Measurements from ENCODE around the gene HIF1AN.

HIF1AN gene

DNA sequence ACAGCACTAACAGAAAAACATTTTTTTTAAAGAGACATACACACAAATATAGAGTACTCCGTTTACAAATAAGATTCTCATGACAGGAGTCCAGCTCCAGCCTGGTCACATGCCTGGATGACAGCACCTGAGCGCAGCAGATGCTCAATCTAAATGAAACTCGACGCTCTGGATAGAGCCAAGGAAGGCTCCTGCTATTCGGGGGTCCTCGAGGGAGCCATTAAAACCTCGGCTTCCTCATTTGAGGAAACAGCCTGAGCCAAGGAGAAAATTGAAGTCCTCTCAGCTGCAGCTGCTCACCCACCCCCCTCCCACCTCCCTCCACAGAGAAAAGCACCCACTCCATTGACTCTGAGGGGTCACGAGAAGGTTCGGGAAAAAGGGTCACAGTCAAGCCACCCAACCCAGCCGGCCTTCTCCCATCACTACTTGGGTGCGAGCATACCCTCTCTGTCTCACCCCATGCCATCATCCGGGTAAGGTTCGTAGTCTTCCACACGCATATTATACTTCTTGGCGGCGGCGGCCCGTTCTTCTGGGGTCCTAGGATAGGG lies 6.7 kb upstream of the HIF1AN start:
- peak overlapping the region; percentile 88 for H3K4me3 Mint-ChIP-seq
- no peaks in the 10 kb centered on the region for H3K9me3 Mint-ChIP-seq
- peak overlapping the region; percentile 93 for H3K27ac Mint-ChIP-seq
- DNase-seq (ENCODE audit: low spot score) = no peak
- H3K27me3 Mint-ChIP-seq (ENCODE audit: low read depth) = no peaks in the 10 kb centered on the region
- peaks cover 30% of the 10 kb centered on the region for H3K4me1 Mint-ChIP-seq (ENCODE audit: low read depth)
- H3K36me3 Mint-ChIP-seq (ENCODE audit: low read depth) = peaks cover 38% of the 10 kb centered on the region

- H3K36me3 Mint-ChIP-seq (ENCODE audit: low read depth) = peaks cover 34% of the 10 kb centered on the region
- no peaks in the 10 kb centered on the region for H3K27me3 Mint-ChIP-seq (ENCODE audit: low read depth)
- peak within 1 kb of the TSS; percentile 88 for H3K4me3 Mint-ChIP-seq
- H3K9me3 Mint-ChIP-seq = no peaks in the 10 kb centered on the region
- peaks cover 28% of the 10 kb centered on the region for H3K4me1 Mint-ChIP-seq (ENCODE audit: low read depth)
- peak; percentile 85 for DNase-seq (ENCODE audit: low spot score)
- H3K27ac Mint-ChIP-seq = peak within 1 kb of the TSS; percentile 93
These were observed 6.1 kb upstream of the HIF1AN start, which contains the start of gene NDUFB8 for GRCh38 chr10:100529475-100530298. TSS of gene NDUFB8 (minus strand) at chr10:100529871. CDS start at chr10:100529851, 20 bp downstream.

DNA sequence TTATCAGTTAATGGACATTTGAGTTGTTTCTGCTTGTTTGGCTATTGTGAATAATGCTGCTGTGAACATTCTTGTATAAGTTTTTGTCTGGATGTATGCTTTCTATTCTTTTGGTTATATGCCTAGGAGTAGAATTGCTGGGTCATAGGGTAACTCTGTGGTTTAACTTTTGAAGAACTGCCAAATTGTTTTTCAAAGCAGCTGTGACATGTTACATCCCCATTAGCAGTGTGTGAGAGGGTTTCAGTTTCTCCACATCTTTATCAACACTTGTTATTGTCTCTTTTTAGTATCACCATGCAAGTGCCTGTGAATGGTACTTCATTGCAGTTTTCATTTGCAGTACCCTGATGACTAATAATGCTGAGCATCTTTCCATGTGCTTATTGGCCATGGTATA lies 4.0 kb upstream of the HIF1AN start:
- Mint-ChIP-seq H3K4me1 (ENCODE audit: low read depth) (peaks cover 25% of the 10 kb centered on the region), H3K9me3 (no peaks in the 10 kb centered on the region), H3K36me3 (ENCODE audit: low read depth) (peaks cover 16% of the 10 kb centered on the region), H3K27me3 (ENCODE audit: low read depth) (no peaks in the 10 kb centered on the region), H3K4me3 (no peak overlapping the region), H3K27ac (peak overlapping the region; percentile 2)
- no peak for DNase-seq (ENCODE audit: low spot score)

DNA sequence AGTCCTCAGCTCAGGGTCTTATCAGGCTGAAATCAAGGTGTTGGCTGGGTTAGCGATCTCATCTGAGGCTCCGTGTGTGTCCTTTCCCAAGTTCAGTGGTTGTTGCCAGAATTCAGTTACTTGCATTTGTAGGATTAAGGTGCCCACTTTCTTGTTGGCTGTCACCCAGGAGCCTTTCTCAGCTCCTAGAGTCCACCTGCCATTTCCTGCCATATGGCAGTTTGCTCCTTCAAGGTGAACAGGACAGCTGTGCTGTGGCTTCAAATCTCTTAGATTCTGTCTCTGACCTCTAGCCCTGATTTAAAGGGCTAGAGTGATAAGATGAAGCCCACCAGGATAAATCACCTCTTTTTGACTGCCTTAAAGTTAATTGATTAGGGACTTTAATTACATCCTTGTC lies 1.0 kb upstream of the HIF1AN start:
- no peak for DNase-seq (ENCODE audit: low spot score)
- Mint-ChIP-seq H3K4me3 (no peak overlapping the region), H3K27ac (no peak overlapping the region)

DNA sequence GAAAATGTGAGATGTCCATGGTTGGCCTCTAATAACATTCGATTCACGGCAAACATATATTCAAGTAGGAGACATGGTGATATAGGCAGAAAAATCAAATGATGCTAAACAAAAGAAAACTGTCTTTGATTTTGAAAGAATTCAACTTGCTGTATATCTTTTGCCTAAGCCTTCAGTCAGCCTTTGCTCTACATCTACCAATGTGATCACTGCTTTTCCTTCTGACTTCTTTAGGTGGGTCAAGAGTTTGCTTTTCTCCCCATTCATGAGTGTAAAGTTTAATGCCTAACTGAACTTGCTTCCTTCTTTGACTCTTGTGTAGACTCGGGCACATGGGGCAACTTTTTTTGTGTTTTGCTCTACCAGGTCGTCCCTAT lies 417 bp upstream of the HIF1AN start:
- H3K4me3 Mint-ChIP-seq = no peak overlapping the region
- H3K27ac Mint-ChIP-seq = no peak overlapping the region
- H3K36me3 Mint-ChIP-seq (ENCODE audit: low read depth) = peaks cover 24% of the 10 kb centered on the region
- H3K4me1 Mint-ChIP-seq (ENCODE audit: low read depth) = peaks cover 25% of the 10 kb centered on the region
- no peaks in the 10 kb centered on the region for H3K27me3 Mint-ChIP-seq (ENCODE audit: low read depth)
- no peak for DNase-seq (ENCODE audit: low spot score)
- H3K9me3 Mint-ChIP-seq = no peaks in the 10 kb centered on the region

More for the DNA sequence above, 1.0 kb upstream of the HIF1AN start:
- H3K36me3 Mint-ChIP-seq (ENCODE audit: low read depth) = peaks cover 24% of the 10 kb centered on the region
- no peaks in the 10 kb centered on the region for H3K9me3 Mint-ChIP-seq
- peaks cover 29% of the 10 kb centered on the region for H3K4me1 Mint-ChIP-seq (ENCODE audit: low read depth)
- H3K27me3 Mint-ChIP-seq (ENCODE audit: low read depth) = no peaks in the 10 kb centered on the region

DNA sequence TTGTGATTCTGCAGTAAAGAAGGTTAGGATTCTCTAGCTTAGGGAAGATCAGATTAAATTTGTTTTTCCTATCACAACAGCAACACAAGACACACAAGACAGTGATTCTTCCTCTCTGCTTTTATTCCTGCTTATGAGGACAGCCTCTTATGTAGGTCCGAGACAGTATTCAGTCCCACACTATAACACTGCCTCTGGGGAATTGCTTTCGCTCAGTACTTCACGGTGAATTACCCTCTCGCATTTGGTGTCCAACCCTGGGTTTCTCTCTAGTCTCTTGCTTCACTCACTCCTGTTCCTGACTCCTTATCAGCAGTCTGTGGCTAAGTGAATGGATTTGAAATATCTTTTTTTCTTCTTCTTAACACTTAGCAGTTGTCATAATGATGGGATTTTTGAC lies 1.7 kb downstream of the HIF1AN start:
- peaks cover 35% of the 10 kb centered on the region for H3K36me3 Mint-ChIP-seq (ENCODE audit: low read depth)
- no peak overlapping the region for H3K27ac Mint-ChIP-seq
- DNase-seq (ENCODE audit: low spot score) = no peak
- no peaks in the 10 kb centered on the region for H3K9me3 Mint-ChIP-seq
- no peak overlapping the region for H3K4me3 Mint-ChIP-seq
- H3K4me1 Mint-ChIP-seq (ENCODE audit: low read depth) = peaks cover 19% of the 10 kb centered on the region
- no peaks in the 10 kb centered on the region for H3K27me3 Mint-ChIP-seq (ENCODE audit: low read depth)

DNA sequence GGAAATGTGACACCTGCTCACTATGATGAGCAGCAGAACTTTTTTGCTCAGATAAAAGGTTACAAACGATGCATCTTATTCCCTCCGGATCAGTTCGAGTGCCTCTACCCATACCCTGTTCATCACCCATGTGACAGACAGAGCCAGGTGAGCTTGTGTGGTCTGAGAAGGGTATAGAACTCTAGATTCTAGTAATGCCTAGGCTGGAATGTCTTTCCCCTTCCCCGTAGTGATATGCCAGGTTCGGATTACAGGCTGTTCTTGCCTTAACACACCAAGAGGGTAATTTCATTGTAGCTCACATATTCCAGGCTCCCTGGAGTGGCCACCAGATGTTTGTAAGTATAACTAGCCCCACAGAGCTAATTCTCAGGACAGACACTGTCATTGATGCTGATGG lies 9.2 kb downstream of the HIF1AN start:
- Mint-ChIP-seq H3K4me3 (no peak overlapping the region), H3K9me3 (no peaks in the 10 kb centered on the region), H3K27me3 (ENCODE audit: low read depth) (no peaks in the 10 kb centered on the region), H3K36me3 (ENCODE audit: low read depth) (peaks cover 59% of the 10 kb centered on the region), H3K27ac (no peak overlapping the region), H3K4me1 (ENCODE audit: low read depth) (peaks cover 5% of the 10 kb centered on the region)
- no peak for DNase-seq (ENCODE audit: low spot score)

DNA sequence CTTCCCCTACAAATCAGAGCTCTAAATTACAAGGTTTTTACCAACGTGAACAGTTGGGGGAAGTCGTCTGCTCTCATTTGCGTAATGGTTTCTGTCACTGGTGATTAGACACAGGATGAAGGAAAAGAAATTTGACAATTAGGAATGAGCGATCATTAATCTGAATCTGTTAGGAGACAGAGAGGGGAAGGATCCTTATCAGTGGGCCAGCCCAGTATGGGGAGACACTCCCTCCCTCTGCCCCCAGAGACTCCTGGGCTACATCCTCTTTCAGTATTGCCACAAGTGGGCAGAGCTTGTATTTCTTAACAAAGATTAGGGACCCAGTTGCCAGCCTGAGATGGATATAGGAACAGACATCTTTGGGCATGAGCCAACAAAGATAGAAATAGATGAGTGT lies 15.5 kb downstream of the HIF1AN start:
- H3K9me3 Mint-ChIP-seq = no peaks in the 10 kb centered on the region
- H3K36me3 Mint-ChIP-seq (ENCODE audit: low read depth) = peaks cover 36% of the 10 kb centered on the region
- DNase-seq (ENCODE audit: low spot score) = no peak

GRCh38 chr10:100551738-100552137 lies 16.0 kb downstream of the HIF1AN start:
- Mint-ChIP-seq H3K4me3 (no peak overlapping the region), H3K36me3 (ENCODE audit: low read depth) (peaks cover 33% of the 10 kb centered on the region), H3K27me3 (ENCODE audit: low read depth) (no peaks in the 10 kb centered on the region), H3K27ac (no peak overlapping the region), H3K9me3 (no peaks in the 10 kb centered on the region), H3K4me1 (ENCODE audit: low read depth) (peaks cover 5% of the 10 kb centered on the region)
- no peak for DNase-seq (ENCODE audit: low spot score)

More for the DNA sequence above, 15.5 kb downstream of the HIF1AN start:
- H3K27me3 Mint-ChIP-seq (ENCODE audit: low read depth) = no peaks in the 10 kb centered on the region
- H3K4me3 Mint-ChIP-seq = no peak overlapping the region
- peaks cover 5% of the 10 kb centered on the region for H3K4me1 Mint-ChIP-seq (ENCODE audit: low read depth)
- no peak overlapping the region for H3K27ac Mint-ChIP-seq

DNA sequence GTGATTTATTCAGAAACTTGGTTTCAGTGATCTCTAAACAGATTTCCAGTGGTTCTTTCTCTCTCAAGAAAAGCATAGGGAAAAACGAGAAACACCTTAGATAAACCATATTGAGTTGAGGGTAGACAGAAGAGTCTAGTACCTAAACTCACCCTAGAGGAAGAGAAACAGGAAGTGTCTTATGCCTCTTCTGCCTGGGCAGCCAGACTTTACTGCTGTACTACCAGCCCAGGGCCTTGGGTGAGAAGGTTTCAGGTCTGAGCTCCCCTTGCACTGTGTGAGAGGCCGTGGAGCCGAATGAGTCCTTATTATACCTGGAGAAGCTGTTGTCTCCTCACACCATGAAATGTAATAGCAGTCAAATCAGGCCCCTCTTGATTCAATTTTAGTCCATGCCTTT lies 18.2 kb downstream of the HIF1AN start:
- Mint-ChIP-seq H3K27ac (no peak overlapping the region), H3K4me3 (no peak overlapping the region), H3K4me1 (ENCODE audit: low read depth) (peaks cover 3% of the 10 kb centered on the region), H3K27me3 (ENCODE audit: low read depth) (no peaks in the 10 kb centered on the region), H3K9me3 (no peaks in the 10 kb centered on the region), H3K36me3 (ENCODE audit: low read depth) (peaks cover 20% of the 10 kb centered on the region)
- no peak for DNase-seq (ENCODE audit: low spot score)

DNA sequence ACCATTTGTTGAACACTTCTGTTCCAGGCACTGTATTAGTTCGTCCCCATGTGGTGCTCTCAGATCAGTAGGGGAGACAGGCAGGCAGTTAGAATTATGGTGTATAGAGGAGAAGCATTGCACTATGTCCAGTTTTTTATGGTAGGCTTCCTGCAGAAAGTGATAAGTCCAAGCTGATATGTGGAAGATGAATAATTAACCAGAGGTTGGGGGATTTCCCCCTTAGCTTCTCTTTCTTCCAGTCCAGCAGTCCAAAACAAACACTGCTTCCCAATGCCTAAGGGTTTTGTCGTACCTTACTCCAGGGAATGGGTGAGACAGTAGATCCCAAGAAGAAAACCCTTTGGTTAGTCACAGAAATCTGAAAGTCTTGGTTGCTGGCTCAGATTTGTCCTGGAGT lies 19.2 kb downstream of the HIF1AN start:
- no peak overlapping the region for H3K27ac Mint-ChIP-seq
- H3K27me3 Mint-ChIP-seq (ENCODE audit: low read depth) = no peaks in the 10 kb centered on the region
- H3K4me3 Mint-ChIP-seq = no peak overlapping the region
- no peaks in the 10 kb centered on the region for H3K9me3 Mint-ChIP-seq
- peaks cover 12% of the 10 kb centered on the region for H3K36me3 Mint-ChIP-seq (ENCODE audit: low read depth)
- no peak for DNase-seq (ENCODE audit: low spot score)
- peaks cover 3% of the 10 kb centered on the region for H3K4me1 Mint-ChIP-seq (ENCODE audit: low read depth)

GRCh38 chr10:100560248-100560647 lies 24.5 kb downstream of the HIF1AN start:
- H3K27me3 Mint-ChIP-seq (ENCODE audit: low read depth) = peaks cover 21% of the 10 kb centered on the region
- H3K9me3 Mint-ChIP-seq = no peaks in the 10 kb centered on the region
- no peak for DNase-seq (ENCODE audit: low spot score)
- H3K4me3 Mint-ChIP-seq = no peak overlapping the region
- peaks cover 9% of the 10 kb centered on the region for H3K36me3 Mint-ChIP-seq (ENCODE audit: low read depth)
- H3K27ac Mint-ChIP-seq = no peak overlapping the region
- peaks cover 11% of the 10 kb centered on the region for H3K4me1 Mint-ChIP-seq (ENCODE audit: low read depth)

DNA sequence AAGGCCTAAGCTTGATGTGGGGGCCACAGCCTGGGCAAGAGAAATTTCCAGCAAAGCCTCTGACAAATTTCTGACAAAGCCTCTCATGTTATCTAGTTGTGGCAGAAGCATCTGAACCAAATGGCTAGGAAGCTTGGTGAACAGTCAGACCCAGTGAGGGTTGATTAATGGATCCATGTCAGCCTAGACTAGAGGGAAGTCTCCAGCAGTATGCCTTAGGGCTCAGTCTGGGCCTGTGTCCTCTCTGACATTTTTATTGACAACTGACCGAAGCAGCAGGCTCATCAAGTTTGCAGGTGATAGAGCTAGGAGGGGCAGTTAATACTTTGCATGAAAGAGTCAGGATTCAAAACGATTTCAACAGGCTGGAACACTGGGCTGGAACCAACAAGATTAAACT lies 25.3 kb downstream of the HIF1AN start:
- H3K36me3 Mint-ChIP-seq (ENCODE audit: low read depth) = peaks cover 5% of the 10 kb centered on the region
- no peaks in the 10 kb centered on the region for H3K9me3 Mint-ChIP-seq
- no peak overlapping the region for H3K27ac Mint-ChIP-seq
- no peak for DNase-seq (ENCODE audit: low spot score)
- peaks cover 11% of the 10 kb centered on the region for H3K4me1 Mint-ChIP-seq (ENCODE audit: low read depth)
- no peak overlapping the region for H3K4me3 Mint-ChIP-seq
- H3K27me3 Mint-ChIP-seq (ENCODE audit: low read depth) = peaks cover 24% of the 10 kb centered on the region

DNA sequence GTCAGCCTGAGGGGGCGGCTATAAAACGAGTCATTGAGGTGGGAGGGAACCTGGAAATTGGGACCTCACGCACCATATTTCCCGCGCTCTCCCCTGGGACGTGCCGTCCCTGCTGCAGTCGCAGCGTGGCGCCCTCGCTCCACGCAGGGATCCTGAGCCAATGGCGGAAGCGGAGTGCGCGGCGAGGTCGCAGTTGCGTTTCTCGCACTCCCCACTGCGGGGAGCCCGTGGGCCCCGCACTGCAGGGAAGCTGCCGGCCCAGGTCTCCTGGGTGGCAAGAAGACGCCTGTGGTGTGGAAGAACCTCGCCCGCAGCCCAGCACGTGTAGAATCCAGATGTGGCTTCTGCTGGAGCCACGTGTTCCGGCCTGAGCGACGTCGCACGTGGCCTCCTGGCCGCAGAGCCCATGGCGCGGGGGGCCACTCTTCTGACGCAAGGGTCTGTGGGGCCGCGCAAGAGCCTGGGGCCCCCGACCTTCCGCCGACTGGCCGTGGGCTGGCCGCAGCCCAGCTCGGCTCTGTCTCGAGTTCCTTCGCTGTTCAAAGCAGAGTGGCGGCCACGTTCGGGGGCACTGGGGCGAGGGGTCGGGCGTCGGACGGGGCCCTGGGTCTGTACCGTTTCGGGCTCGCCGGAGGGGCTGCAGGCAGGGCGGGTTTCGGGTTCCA lies 26.4 kb downstream of the HIF1AN start:
- no peaks in the 10 kb centered on the region for H3K9me3 Mint-ChIP-seq
- H3K27ac Mint-ChIP-seq = no peak overlapping the region
- DNase-seq (ENCODE audit: low spot score) = peak; percentile 66
- peak overlapping the region; percentile 13 for H3K4me3 Mint-ChIP-seq
- peaks cover 5% of the 10 kb centered on the region for H3K36me3 Mint-ChIP-seq (ENCODE audit: low read depth)
- H3K27me3 Mint-ChIP-seq (ENCODE audit: low read depth) = peaks cover 35% of the 10 kb centered on the region
- peaks cover 11% of the 10 kb centered on the region for H3K4me1 Mint-ChIP-seq (ENCODE audit: low read depth)
